ENCODE measurements around the gene HOXA5. TPM values are rescaled to one million over a fixed set of nuclear protein-coding genes. Genes with fewer than 3 reads are reported as not detected.

The HOXA5 gene
- total and polyA plus RNA-seq, 10 of the 15 experiments (the other 5 are each of a cell fraction or from before 2014, with no cell fraction given), result 0.05 to 0.13 TPM; not detected in 8

DNA sequence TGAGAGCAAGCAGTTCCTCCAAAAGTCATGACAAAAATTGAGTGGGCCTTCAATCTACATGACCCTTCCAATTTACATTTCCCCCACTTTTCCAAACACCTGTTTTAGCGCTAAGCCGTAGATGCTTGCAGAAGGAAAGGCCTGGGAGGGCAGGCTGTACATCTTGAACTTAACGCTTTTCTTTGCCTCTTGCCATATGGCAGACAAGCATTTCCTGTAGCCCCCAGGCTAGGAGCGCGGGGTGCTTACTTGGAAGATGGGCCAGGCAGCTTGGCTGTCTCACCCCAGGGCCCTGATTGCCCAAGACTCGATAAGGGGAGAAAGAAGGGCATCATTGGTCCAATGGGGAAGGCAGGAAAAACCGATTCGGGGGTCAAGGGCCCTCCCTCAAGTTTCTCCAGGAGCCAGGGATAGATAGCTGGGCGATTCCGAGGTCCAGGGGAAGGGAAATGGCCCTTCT is 28.9 kb upstream of the HOXA5 start:
- H2AFZ ChIP-seq (ENCODE audit: control insufficient read depth, low read depth, low read length), result no peak overlapping the region
- no peak overlapping the region for H3K9ac ChIP-seq (ENCODE audit: control insufficient read depth, insufficient read depth, low read length)
- ChIA-PET RAD21 (ENCODE audit: unreplicated experiment) (no interaction called here), SMC1A (ENCODE audit: uncharacterized antibody, unreplicated experiment) (no interaction called here), POLR2A (no interaction called here), CTCF (no interaction called here)
- H3K27me3 ChIP-seq (replicated peaks in 1 of 2; ENCODE audit: control insufficient read depth in 2 of 2, insufficient read depth in 2 of 2, low read length in 1 of 2), result peaks cover 24 to 29% of the 10 kb centered on the region in 2 experiments
- intact Hi-C loops (cut with micrococcal nuclease; ENCODE audit: unreplicated experiment) (no loop called here), in situ Hi-C loops (cut with MboI) (loop anchor here (25.0 kb wide), 1 partner anchor 1085 kb away; no protein-coding TSS in a partner anchor)
- TF ChIP-seq IRF4 (IDR thresholded peaks at IDR 0.05; ENCODE audit: low read depth, low read length), result no peak
- TF ChIP-seq, protein P1, sequence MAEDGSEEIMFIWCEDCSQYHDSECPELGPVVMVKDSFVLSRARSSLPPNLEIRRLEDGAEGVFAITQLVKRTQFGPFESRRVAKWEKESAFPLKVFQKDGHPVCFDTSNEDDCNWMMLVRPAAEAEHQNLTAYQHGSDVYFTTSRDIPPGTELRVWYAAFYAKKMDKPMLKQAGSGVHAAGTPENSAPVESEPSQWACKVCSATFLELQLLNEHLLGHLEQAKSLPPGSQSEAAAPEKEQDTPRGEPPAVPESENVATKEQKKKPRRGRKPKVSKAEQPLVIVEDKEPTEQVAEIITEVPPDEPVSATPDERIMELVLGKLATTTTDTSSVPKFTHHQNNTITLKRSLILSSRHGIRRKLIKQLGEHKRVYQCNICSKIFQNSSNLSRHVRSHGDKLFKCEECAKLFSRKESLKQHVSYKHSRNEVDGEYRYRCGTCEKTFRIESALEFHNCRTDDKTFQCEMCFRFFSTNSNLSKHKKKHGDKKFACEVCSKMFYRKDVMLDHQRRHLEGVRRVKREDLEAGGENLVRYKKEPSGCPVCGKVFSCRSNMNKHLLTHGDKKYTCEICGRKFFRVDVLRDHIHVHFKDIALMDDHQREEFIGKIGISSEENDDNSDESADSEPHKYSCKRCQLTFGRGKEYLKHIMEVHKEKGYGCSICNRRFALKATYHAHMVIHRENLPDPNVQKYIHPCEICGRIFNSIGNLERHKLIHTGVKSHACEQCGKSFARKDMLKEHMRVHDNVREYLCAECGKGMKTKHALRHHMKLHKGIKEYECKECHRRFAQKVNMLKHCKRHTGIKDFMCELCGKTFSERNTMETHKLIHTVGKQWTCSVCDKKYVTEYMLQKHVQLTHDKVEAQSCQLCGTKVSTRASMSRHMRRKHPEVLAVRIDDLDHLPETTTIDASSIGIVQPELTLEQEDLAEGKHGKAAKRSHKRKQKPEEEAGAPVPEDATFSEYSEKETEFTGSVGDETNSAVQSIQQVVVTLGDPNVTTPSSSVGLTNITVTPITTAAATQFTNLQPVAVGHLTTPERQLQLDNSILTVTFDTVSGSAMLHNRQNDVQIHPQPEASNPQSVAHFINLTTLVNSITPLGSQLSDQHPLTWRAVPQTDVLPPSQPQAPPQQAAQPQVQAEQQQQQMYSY (CRISPR knock-in tag; IDR thresholded peaks at IDR 0.05), result no peak
- TF ChIP-seq, protein P2, sequence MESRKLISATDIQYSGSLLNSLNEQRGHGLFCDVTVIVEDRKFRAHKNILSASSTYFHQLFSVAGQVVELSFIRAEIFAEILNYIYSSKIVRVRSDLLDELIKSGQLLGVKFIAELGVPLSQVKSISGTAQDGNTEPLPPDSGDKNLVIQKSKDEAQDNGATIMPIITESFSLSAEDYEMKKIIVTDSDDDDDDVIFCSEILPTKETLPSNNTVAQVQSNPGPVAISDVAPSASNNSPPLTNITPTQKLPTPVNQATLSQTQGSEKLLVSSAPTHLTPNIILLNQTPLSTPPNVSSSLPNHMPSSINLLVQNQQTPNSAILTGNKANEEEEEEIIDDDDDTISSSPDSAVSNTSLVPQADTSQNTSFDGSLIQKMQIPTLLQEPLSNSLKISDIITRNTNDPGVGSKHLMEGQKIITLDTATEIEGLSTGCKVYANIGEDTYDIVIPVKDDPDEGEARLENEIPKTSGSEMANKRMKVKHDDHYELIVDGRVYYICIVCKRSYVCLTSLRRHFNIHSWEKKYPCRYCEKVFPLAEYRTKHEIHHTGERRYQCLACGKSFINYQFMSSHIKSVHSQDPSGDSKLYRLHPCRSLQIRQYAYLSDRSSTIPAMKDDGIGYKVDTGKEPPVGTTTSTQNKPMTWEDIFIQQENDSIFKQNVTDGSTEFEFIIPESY (IDR thresholded peaks at IDR 0.05), result no peak
- H3K27ac ChIP-seq (ENCODE audit: control insufficient read depth, insufficient read depth), result no peak overlapping the region
- H3K4me3 ChIP-seq, result no peak overlapping the region
- FAIRE-seq (no peak), ATAC-seq (no peak), DNase-seq (ENCODE audit: low read depth, low spot score) (no peak)
- no peaks in the 10 kb centered on the region for H3K79me2 ChIP-seq (ENCODE audit: control insufficient read depth, insufficient read depth, low read length)
- no peak overlapping the region for H3K4me2 ChIP-seq (ENCODE audit: control insufficient read depth, insufficient read depth)
- no peaks in the 10 kb centered on the region; the same call in 2 of the 3 replicates for H3K9me3 ChIP-seq (replicated peaks; ENCODE audit: control insufficient read depth, insufficient read depth, low read length)
- H3K4me1 ChIP-seq (ENCODE audit: control insufficient read depth, insufficient read depth, low read length), result no peaks in the 10 kb centered on the region
- H4K20me1 ChIP-seq (ENCODE audit: control insufficient read depth, insufficient read depth), result no peaks in the 10 kb centered on the region
- H3K36me3 ChIP-seq (ENCODE audit: control insufficient read depth in 2 of 2, insufficient read depth in 2 of 2, low read length in 1 of 2), result no peaks in the 10 kb centered on the region; a peak in 1 of 4 replicates
- no TSS peak for BruUV-seq (replicated peaks)
- WGBS (ENCODE audit: insufficient coverage, insufficient replicate concordance, low lambda C conversion rate, missing lambda C conversion rate), result 38% methylated on average over 10 of the region's 10 CpGs
